HepG2 (cell line): Measurements from ENCODE around the gene PPP1R16B. TPM values are rescaled to one million over a fixed set of nuclear protein-coding genes. Genes with fewer than 3 reads are reported as not detected.

ENCODE experiments used
- CREM ChIP-seq, 2 experiments: sonication (generic) in 1 of 2; formaldehyde crosslinking in 1 of 2; IDR thresholded peaks; 2 replicates each; pipeline versions ENCODE4 v1.4.0 to v1.6.1; 2016 to 2020; ENCODE audit warnings: antibody characterized with exemption in 1 of 2, mild to moderate bottlenecking in 1 of 2, missing genetic modification reagents in 1 of 2
- FOXO1 ChIP-seq: sonication (generic); formaldehyde crosslinking; IDR thresholded peaks from 2 replicates; pipeline ENCODE4 v1.4.0; 2020; ENCODE audit warnings: missing genetic modification reagents
- FOXO4 ChIP-seq: sonication (generic); formaldehyde crosslinking; conservative IDR thresholded peaks from 2 replicates; pipeline ENCODE4 v1.8.1; 2023; ENCODE audit warnings: missing genetic modification reagents
- FOXP1 ChIP-seq, 2 experiments: fragments of 450-650 bp in 1 of 2; IDR thresholded peaks; 2 replicates each; pipeline ENCODE4 v1.6.1; 2017 to 2018; ENCODE audit warnings: antibody characterized with exemption in 1 of 2
- JARID2 ChIP-seq: sonication (generic); formaldehyde crosslinking; IDR thresholded peaks from 2 replicates; pipeline ENCODE4 v1.8.1; 2023; ENCODE audit warnings: missing genetic modification reagents, inconsistent platforms; ENCODE audit not compliant: insufficient replicate concordance
- PAXIP1 ChIP-seq: sonication (generic); formaldehyde crosslinking; conservative IDR thresholded peaks from 2 replicates; pipeline ENCODE4 v1.4.0; 2020; ENCODE audit warnings: mild to moderate bottlenecking, missing genetic modification reagents, moderate library complexity
- PRMT3 ChIP-seq: sonication (generic); formaldehyde crosslinking; IDR thresholded peaks from 2 replicates; pipeline ENCODE4 v1.8.1; 2022; ENCODE audit warnings: low read depth, mild to moderate bottlenecking, moderate library complexity, missing genetic modification reagents, borderline replicate concordance
- TAF1 ChIP-seq: sonication (generic); formaldehyde crosslinking; IDR thresholded peaks from 2 replicates; pipeline ENCODE4 v1.4.0; 2020; ENCODE audit warnings: missing genetic modification reagents
- ZNF10 ChIP-seq: sonication (generic); formaldehyde crosslinking; IDR thresholded peaks from 2 replicates; pipeline ENCODE4 v1.4.0; 2020; ENCODE audit warnings: mild to moderate bottlenecking, low read depth, missing genetic modification reagents, borderline replicate concordance
- ZNF282 ChIP-seq: fragments of 450-650 bp; IDR thresholded peaks from 2 replicates; pipeline ENCODE4 v1.6.1; 2018; ENCODE audit not compliant: partially characterized antibody
- ZNF3 ChIP-seq: IDR thresholded peaks from 2 replicates; pipeline ENCODE4 v1.7.0; 2017; ENCODE audit warnings: inconsistent platforms
- ZNF431 ChIP-seq: sonication (generic); formaldehyde crosslinking; IDR thresholded peaks from 2 replicates; pipeline ENCODE4 v1.9.0; 2022; ENCODE audit warnings: missing genetic modification reagents, low read depth, mild to moderate bottlenecking, borderline replicate concordance
- ZNF446 ChIP-seq: sonication (generic); formaldehyde crosslinking; IDR thresholded peaks from 2 replicates; pipeline ENCODE4 v1.5.0; 2020; ENCODE audit warnings: mild to moderate bottlenecking, missing genetic modification reagents
- ZNF546 ChIP-seq: sonication (generic); formaldehyde crosslinking; conservative IDR thresholded peaks from 2 replicates; pipeline ENCODE4 v1.8.1; 2023; ENCODE audit warnings: mild to moderate bottlenecking, missing genetic modification reagents
- ZNF558 ChIP-seq: sonication (generic); formaldehyde crosslinking; IDR thresholded peaks from 2 replicates; pipeline ENCODE4 v1.9.0; 2022; ENCODE audit warnings: mild to moderate bottlenecking, missing genetic modification reagents, borderline replicate concordance
- ZNF598 ChIP-seq: sonication (generic); formaldehyde crosslinking; IDR thresholded peaks from 2 replicates; pipeline ENCODE4 v1.5.1; 2020; ENCODE audit warnings: mild to moderate bottlenecking, missing genetic modification reagents, borderline replicate concordance
- ZNF703 ChIP-seq: sonication (generic); formaldehyde crosslinking; IDR thresholded peaks from 2 replicates; pipeline ENCODE4 v1.5.1; 2020; ENCODE audit warnings: missing genetic modification reagents, mild to moderate bottlenecking, moderate library complexity, borderline replicate concordance
- ZNF747 ChIP-seq: sonication (generic); formaldehyde crosslinking; IDR thresholded peaks from 2 replicates; pipeline ENCODE4 v1.8.1; 2023; ENCODE audit warnings: missing genetic modification reagents, mild to moderate bottlenecking, borderline replicate concordance
- ZNF768 ChIP-seq: sonication (generic); formaldehyde crosslinking; IDR thresholded peaks from 2 replicates; pipeline ENCODE4 v1.4.0; 2020; ENCODE audit warnings: missing genetic modification reagents
- ZSCAN12 ChIP-seq: sonication (generic); formaldehyde crosslinking; IDR thresholded peaks from 2 replicates; pipeline ENCODE4 v1.9.0; 2021; ENCODE audit warnings: mild to moderate bottlenecking, missing genetic modification reagents
- ZSCAN22 ChIP-seq: sonication (generic); formaldehyde crosslinking; IDR thresholded peaks from 2 replicates; pipeline ENCODE4 v1.4.0; 2020; ENCODE audit warnings: mild to moderate bottlenecking, missing genetic modification reagents
- ZUFSP ChIP-seq: sonication (generic); formaldehyde crosslinking; IDR thresholded peaks from 2 replicates; pipeline ENCODE4 v1.9.0; 2021; ENCODE audit warnings: missing genetic modification reagents, mild to moderate bottlenecking, borderline replicate concordance
- polyA plus RNA-seq, 8 experiments: library from polyadenylated mRNA; depleted of rRNA in 3 of 8; stranded (reverse) in 7 of 8; unstranded in 1 of 8; fragments of >200 nt; fragmentation: Illumina TruSeq in 4 of 8; extraction: Trizol in 4 of 8; gene quantifications; 2 replicates each; pipeline versions ENCODE4 v1.2.1 to v1.2.3, GENCODE V29; 2011 to 2016; ENCODE audit warnings: low read depth in 4 of 8, missing spikeins in 1 of 8, mixed read lengths in 1 of 8; ENCODE audit not compliant: insufficient read depth in 1 of 8
- total RNA-seq, 5 experiments: library from RNA; depleted of rRNA; stranded (reverse); fragments of >200 nt; fragmentation: Illumina TruSeq; extraction: Trizol; gene quantifications; 2 replicates each; pipeline ENCODE4 v1.2.3, GENCODE V29; 2016; ENCODE audit warnings: low read depth in 1 of 5

Gene PPP1R16B
- total and polyA plus RNA-seq, 2 of the 13 experiments (the other 11 are each of a cell fraction or from before 2014, with no cell fraction given): 0.02 to 0.11 TPM

GRCh38 chr20:38926142-38926933, 120.8 kb downstream of the PPP1R16B start, which contains the start of gene FAM83D (continued):
- TF ChIP-seq FOXO4 (0 out of 2 replicates have a peak, but pooled peaks have one; percentile 92), ZNF3 (CRISPR knock-in tag) (no peak; the same call in 1 of the 2 replicates), CREM (IDR thresholded peaks at IDR 0.05) (0 out of 2 replicates have a peak, but pooled peaks have one; percentile 20), CREM (CRISPR knock-in tag; IDR thresholded peaks at IDR 0.05) (no peak), PAXIP1 (peak; percentile 12), ZUFSP (no peak), FOXP1 (IDR thresholded peaks at IDR 0.05) (no peak), FOXP1 (CRISPR knock-in tag; IDR thresholded peaks at IDR 0.05) (peak; percentile 51; the same call in 1 of the 2 replicates), ZNF282 (no peak), ZNF747 (peak; percentile 82; the same call in 1 of the 2 replicates), ZNF558 (CRISPR knock-in tag) (no peak), ZSCAN12 (peak; percentile 89), ZNF768 (peak; percentile 75), ZNF431 (peak; percentile 57; the same call in 1 of the 2 replicates), FOXO1 (CRISPR knock-in tag) (peak; percentile 67; the same call in 1 of the 2 replicates), ZNF703 (peak; percentile 77; the same call in 1 of the 2 replicates), ZNF10 (CRISPR knock-in tag) (no peak), ZNF446 (CRISPR knock-in tag) (peak; percentile 97; the same call in 1 of the 2 replicates), ZNF598 (peak; percentile 86), TAF1 (CRISPR knock-in tag) (peak; percentile 99), ZNF546 (CRISPR knock-in tag) (peak; percentile 94), ZSCAN22 (CRISPR knock-in tag) (peak; percentile 54; the same call in 1 of the 2 replicates), JARID2 (CRISPR knock-in tag) (peak; percentile 34), PRMT3 (CRISPR knock-in tag) (peak; percentile 98)
